ENCODE results near the gene RGS19. TPM values are rescaled to one million over a fixed set of nuclear protein-coding genes. Genes with fewer than 3 reads are reported as not detected.
A peak's percentile ranks its signal among the peaks of the same experiment; 100 is the strongest.

Gene RGS19
- total RNA-seq, 4 donors from 2014 or later = 14.8 to 18.4 (median 16.2) TPM

- Histone ChIP-seq H3K27ac (peak overlapping the region; percentile 33), H3K27me3 (peaks cover 52% of the 10 kb centered on the region), H3K9me3 (no peaks in the 10 kb centered on the region), H3K4me1 (peaks cover 59% of the 10 kb centered on the region), H3K4me3 (peak overlapping the region; percentile 46), H3K36me3 (no peaks in the 10 kb centered on the region)
- TF ChIP-seq EP300 (IDR thresholded peaks at IDR 0.05) (no peak), POLR2AphosphoS5 (IDR thresholded peaks at IDR 0.05) (no peak), POLR2A (IDR thresholded peaks at IDR 0.05) (no peak), CTCF (IDR thresholded peaks at IDR 0.05) (no peak)
- 50% methylated on average over 6 of the region's 11 CpGs for WGBS
- DNase-seq (ENCODE audit: low spot score in 2 of 2) = no peak
These were observed 37.6 kb downstream of the RGS19 start for GRCh38 chr20:64041781-64042053.

GRCh38 chr20:64041040-64041780 is 38.1 kb downstream of the RGS19 start:
- Histone ChIP-seq H3K27me3 (peaks cover 47% of the 10 kb centered on the region), H3K4me1 (peaks cover 59% of the 10 kb centered on the region), H3K4me3 (peak overlapping the region; percentile 46), H3K36me3 (no peaks in the 10 kb centered on the region), H3K27ac (no peak overlapping the region), H3K9me3 (no peaks in the 10 kb centered on the region)
- DNase-seq (ENCODE audit: low spot score in 2 of 2) = no peak
- 20% methylated on average over 1 of the region's 15 CpGs for WGBS
- TF ChIP-seq POLR2AphosphoS5 (IDR thresholded peaks at IDR 0.05) (no peak), EP300 (IDR thresholded peaks at IDR 0.05) (no peak), CTCF (IDR thresholded peaks at IDR 0.05) (no peak), POLR2A (IDR thresholded peaks at IDR 0.05) (no peak)

- H3K36me3 ChIP-seq = no peaks in the 10 kb centered on the region
- H3K4me1 ChIP-seq = peaks cover 59% of the 10 kb centered on the region
- peaks cover 41% of the 10 kb centered on the region for H3K27me3 ChIP-seq
- DNase-seq (ENCODE audit: low spot score in 2 of 2) = peak in 1 of 2 donors; percentile 65
- H3K27ac ChIP-seq = no peak overlapping the region
- H3K4me3 ChIP-seq = no peak overlapping the region
- 69% methylated on average over 8 of the region's 12 CpGs for WGBS
- TF ChIP-seq EP300 (IDR thresholded peaks at IDR 0.05) (no peak), CTCF (IDR thresholded peaks at IDR 0.05) (no peak), POLR2A (IDR thresholded peaks at IDR 0.05) (no peak), POLR2AphosphoS5 (IDR thresholded peaks at IDR 0.05) (no peak)
- no peaks in the 10 kb centered on the region for H3K9me3 ChIP-seq
These were observed 38.9 kb downstream of the RGS19 start for GRCh38 chr20:64040231-64041039.

- Histone ChIP-seq H3K27me3 (peaks cover 36% of the 10 kb centered on the region), H3K4me3 (peak overlapping the region; percentile 56), H3K4me1 (peaks cover 51% of the 10 kb centered on the region), H3K36me3 (peaks cover 5% of the 10 kb centered on the region), H3K9me3 (no peaks in the 10 kb centered on the region), H3K27ac (no peak overlapping the region)
- WGBS = 21% methylated on average over 17 of the region's 17 CpGs
- TF ChIP-seq CTCF (IDR thresholded peaks at IDR 0.05) (no peak), POLR2AphosphoS5 (IDR thresholded peaks at IDR 0.05) (no peak), EP300 (IDR thresholded peaks at IDR 0.05) (no peak), POLR2A (IDR thresholded peaks at IDR 0.05) (no peak)
- DNase-seq (ENCODE audit: low spot score in 2 of 2) = no peak
These were observed 39.8 kb downstream of the RGS19 start for GRCh38 chr20:64039293-64040160.
